ENCODE results near the gene UGT1A10. TPM values are rescaled to one million over a fixed set of nuclear protein-coding genes. Genes with fewer than 3 reads are reported as not detected.

The UGT1A10 gene
- total RNA-seq, 1 experiment from 2014 or later = not detected

GRCh38 chr2:233603520-233603919 is 32.7 kb upstream of the UGT1A10 start:
- whole genome bisulfite sequencing (ENCODE audit: extremely low coverage, insufficient read length, low lambda C conversion rate) = no CpG with 5 or more reads among the region's 4 CpGs

More at GRCh38 chr2:233603520-233603919, 32.7 kb upstream of the UGT1A10 start:
- H4K20me1 ChIP-seq (ENCODE audit: control insufficient read depth, insufficient read depth, insufficient read length) = no peaks in the 10 kb centered on the region
- no peak overlapping the region for H4K8ac ChIP-seq (replicated peaks; ENCODE audit: insufficient read length, low read depth, low read length)
- H2BK20ac ChIP-seq (ENCODE audit: low read depth, low read length, poor library complexity, severe bottlenecking) = no peak overlapping the region
- H3K79me2 ChIP-seq (ENCODE audit: insufficient read depth, low read length) = no peaks in the 10 kb centered on the region
- H3K27ac Mint-ChIP-seq = no peak overlapping the region
- no peak overlapping the region for H4K91ac ChIP-seq (ENCODE audit: insufficient read length, low read depth, low read length)
- no peak overlapping the region for H2BK12ac ChIP-seq (ENCODE audit: insufficient read length, low read depth, low read length)
- peaks cover 2% of the 10 kb centered on the region for H3K27me3 Mint-ChIP-seq (ENCODE audit: low read depth)
- no peak for TF ChIP-seq CTCF (conservative IDR thresholded peaks at IDR 0.05)
- no peak overlapping the region for H3K27ac ChIP-seq (ENCODE audit: insufficient read length, low read depth, low read length)
- H3K4me1 Mint-ChIP-seq = no peaks in the 10 kb centered on the region
- H3K9me3 Mint-ChIP-seq = peaks cover 6 to 8% of the 10 kb centered on the region in 2 experiments; a peak in 4 of 5 replicates
- no peak overlapping the region for H2BK15ac ChIP-seq (ENCODE audit: low read depth, low read length)
- H2AFZ ChIP-seq (ENCODE audit: low read length) = no peak overlapping the region
- H3K79me1 ChIP-seq (ENCODE audit: insufficient read depth, low read depth, low read length, poor library complexity, severe bottlenecking) = no peaks in the 10 kb centered on the region
- H3K4me1 ChIP-seq (ENCODE audit: insufficient read depth, low read length) = no peaks in the 10 kb centered on the region
- no peak overlapping the region for H3K23ac ChIP-seq (ENCODE audit: insufficient read length, low read depth, low read length)
- H3K56ac ChIP-seq (ENCODE audit: insufficient read length, low read depth, low read length) = no peak overlapping the region
- H3K14ac ChIP-seq (ENCODE audit: insufficient read depth, low read length) = no peak overlapping the region
- H2AK5ac ChIP-seq (ENCODE audit: insufficient read length, low read length) = no peak overlapping the region
- H3K23me2 ChIP-seq (ENCODE audit: insufficient read length, low read depth, low read length, poor library complexity, severe bottlenecking) = no peaks in the 10 kb centered on the region
- H2BK5ac ChIP-seq (ENCODE audit: insufficient read length, low read length) = no peak overlapping the region
- no peak overlapping the region for H2BK120ac ChIP-seq (ENCODE audit: low read depth, low read length, poor library complexity, severe bottlenecking)
- no peaks in the 10 kb centered on the region for H3K27me3 ChIP-seq (ENCODE audit: insufficient read depth, low read length)
- H3K18ac ChIP-seq (ENCODE audit: insufficient read length, low read depth, low read length) = no peak overlapping the region
- H3T11ph ChIP-seq (ENCODE audit: low read length) = no peak overlapping the region
- H3K9ac ChIP-seq (ENCODE audit: extremely low read depth, insufficient read length, low read length) = no peak overlapping the region
- no peak overlapping the region for H3K4ac ChIP-seq (ENCODE audit: low read depth, low read length)
- H3K36me3 Mint-ChIP-seq (ENCODE audit: insufficient read depth in 1 of 3, low read depth in 3 of 3) = no peaks in the 10 kb centered on the region; a peak in 2 of 7 replicates
- no peak overlapping the region for H3K4me2 ChIP-seq (ENCODE audit: insufficient read depth, insufficient read length, low read length)
- H4K5ac ChIP-seq (ENCODE audit: insufficient read length, low read depth, low read length) = no peak overlapping the region
- DNase-seq = no peak
- no peak overlapping the region for H3K4me3 Mint-ChIP-seq
- H3K9me3 ChIP-seq (ENCODE audit: control insufficient read depth, low read depth, low read length) = no peaks in the 10 kb centered on the region
